Activated B cell treated with CpG ODN at 0.5 μM for 24 hours (primary cell): Measurements from ENCODE around the gene IFNL1. TPM values are rescaled to one million over a fixed set of nuclear protein-coding genes. Genes with fewer than 3 reads are reported as not detected.

Source experiments
- ATAC-seq: fragments of 200-7000 bp; cut with Tn5 transposase; one replicate; pipeline ENCODE4 v1.10.0; 2021; ENCODE audit warnings: low read depth, mild to moderate bottlenecking, moderate library complexity
- CTCF ChIA-PET: fragments of 350-600 bp; sonication (Branson Sonifier 250); formaldehyde crosslinking; loops from one replicate; lab custom pipeline; 2021; ENCODE audit warnings: antibody characterized with exemption; lab: Charles Lee
- POLR2A ChIA-PET: fragments of 350-600 bp; sonication (Branson Sonifier 250); formaldehyde crosslinking; loops from one replicate; lab custom pipeline; 2021; ENCODE audit warnings: antibody characterized with exemption; lab: Charles Lee
- DNase-seq: peaks from one replicate; pipeline ENCODE4 v3.0.0; 2022
- H3K27ac Mint-ChIP-seq: one replicate; pipeline ENCODE4 v1.8.0; 2020; ENCODE audit warnings: mixed read lengths
- H3K27me3 Mint-ChIP-seq: one replicate; pipeline ENCODE4 v1.8.0; 2021; ENCODE audit warnings: mixed read lengths
- H3K36me3 Mint-ChIP-seq: one replicate; pipeline ENCODE4 v1.8.0; 2021; ENCODE audit warnings: low read depth, mixed read lengths
- H3K4me1 Mint-ChIP-seq: one replicate; pipeline ENCODE4 v1.8.0; 2021; ENCODE audit warnings: mixed read lengths
- H3K4me3 Mint-ChIP-seq: one replicate; pipeline ENCODE4 v1.8.0; 2020; ENCODE audit warnings: mild to moderate bottlenecking, mixed read lengths
- H3K9me3 Mint-ChIP-seq: one replicate; pipeline ENCODE4 v1.8.0; 2020; ENCODE audit warnings: mixed read lengths
- intact Hi-C: fragments of 100-400 bp; cut with micrococcal nuclease; formaldehyde crosslinking; loops from one replicate; pipeline ENCODE4 v1.15.1; 2024
- total RNA-seq: library from RNA; stranded (reverse); gene quantifications from 2 replicates; pipeline ENCODE4 v1.2.3, GENCODE V29; 2022
- TF ChIP-seq, protein P1 (sequence below): fragments of 200-600 bp; IDR thresholded peaks from one replicate; pipeline ENCODE4 v1.8.0; 2022; ENCODE audit warnings: antibody characterized with exemption, mild to moderate bottlenecking

IFNL1 gene
- not detected in 2 replicates for total RNA-seq

DNA sequence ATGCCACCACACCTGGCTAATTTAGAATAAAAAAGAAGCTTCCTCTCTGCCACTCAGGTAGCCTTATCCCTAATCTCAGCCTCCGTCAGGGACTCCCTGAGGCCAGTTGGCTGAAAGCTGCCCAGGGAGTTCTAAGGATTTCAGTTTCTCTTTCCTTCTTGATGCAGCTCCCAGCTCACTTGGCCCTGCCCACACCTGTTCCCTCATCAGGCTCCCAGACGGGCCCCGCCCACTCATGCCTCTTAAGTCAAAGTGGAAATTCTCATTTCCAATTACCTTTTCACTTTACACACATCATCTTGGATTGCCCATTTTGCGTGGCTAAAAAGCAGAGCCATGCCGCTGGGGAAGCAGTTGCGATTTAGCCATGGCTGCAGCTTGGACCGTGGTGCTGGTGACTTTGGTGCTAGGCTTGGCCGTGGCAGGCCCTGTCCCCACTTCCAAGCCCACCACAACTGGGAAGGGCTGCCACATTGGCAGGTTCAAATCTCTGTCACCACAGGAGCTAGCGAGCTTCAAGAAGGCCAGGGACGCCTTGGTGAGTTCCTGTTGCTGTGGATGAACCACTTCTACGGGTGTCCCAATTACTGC lies at the start of gene IFNL1:
TSS of gene IFNL1 (plus strand) at position 353 of the 591 bp plus-strand sequence. CDS start at position 368, 15 bp downstream.
- H3K4me3 Mint-ChIP-seq, result no peak within 1 kb of the TSS
- ATAC-seq (no peak), DNase-seq (no peak)
- POLR2A ChIA-PET, result no interaction called here
- no peak within 1 kb of the TSS for H3K27ac Mint-ChIP-seq
- CTCF ChIA-PET, result no interaction called here
- peaks cover 20% of the 10 kb centered on the region for H3K27me3 Mint-ChIP-seq
- TF ChIP-seq, protein P1, sequence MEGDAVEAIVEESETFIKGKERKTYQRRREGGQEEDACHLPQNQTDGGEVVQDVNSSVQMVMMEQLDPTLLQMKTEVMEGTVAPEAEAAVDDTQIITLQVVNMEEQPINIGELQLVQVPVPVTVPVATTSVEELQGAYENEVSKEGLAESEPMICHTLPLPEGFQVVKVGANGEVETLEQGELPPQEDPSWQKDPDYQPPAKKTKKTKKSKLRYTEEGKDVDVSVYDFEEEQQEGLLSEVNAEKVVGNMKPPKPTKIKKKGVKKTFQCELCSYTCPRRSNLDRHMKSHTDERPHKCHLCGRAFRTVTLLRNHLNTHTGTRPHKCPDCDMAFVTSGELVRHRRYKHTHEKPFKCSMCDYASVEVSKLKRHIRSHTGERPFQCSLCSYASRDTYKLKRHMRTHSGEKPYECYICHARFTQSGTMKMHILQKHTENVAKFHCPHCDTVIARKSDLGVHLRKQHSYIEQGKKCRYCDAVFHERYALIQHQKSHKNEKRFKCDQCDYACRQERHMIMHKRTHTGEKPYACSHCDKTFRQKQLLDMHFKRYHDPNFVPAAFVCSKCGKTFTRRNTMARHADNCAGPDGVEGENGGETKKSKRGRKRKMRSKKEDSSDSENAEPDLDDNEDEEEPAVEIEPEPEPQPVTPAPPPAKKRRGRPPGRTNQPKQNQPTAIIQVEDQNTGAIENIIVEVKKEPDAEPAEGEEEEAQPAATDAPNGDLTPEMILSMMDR, result no peak
- intact Hi-C loops, result no loop called here
- no peaks in the 10 kb centered on the region for H3K4me1 Mint-ChIP-seq
- no peaks in the 10 kb centered on the region for H3K36me3 Mint-ChIP-seq
- H3K9me3 Mint-ChIP-seq, result no peaks in the 10 kb centered on the region

DNA sequence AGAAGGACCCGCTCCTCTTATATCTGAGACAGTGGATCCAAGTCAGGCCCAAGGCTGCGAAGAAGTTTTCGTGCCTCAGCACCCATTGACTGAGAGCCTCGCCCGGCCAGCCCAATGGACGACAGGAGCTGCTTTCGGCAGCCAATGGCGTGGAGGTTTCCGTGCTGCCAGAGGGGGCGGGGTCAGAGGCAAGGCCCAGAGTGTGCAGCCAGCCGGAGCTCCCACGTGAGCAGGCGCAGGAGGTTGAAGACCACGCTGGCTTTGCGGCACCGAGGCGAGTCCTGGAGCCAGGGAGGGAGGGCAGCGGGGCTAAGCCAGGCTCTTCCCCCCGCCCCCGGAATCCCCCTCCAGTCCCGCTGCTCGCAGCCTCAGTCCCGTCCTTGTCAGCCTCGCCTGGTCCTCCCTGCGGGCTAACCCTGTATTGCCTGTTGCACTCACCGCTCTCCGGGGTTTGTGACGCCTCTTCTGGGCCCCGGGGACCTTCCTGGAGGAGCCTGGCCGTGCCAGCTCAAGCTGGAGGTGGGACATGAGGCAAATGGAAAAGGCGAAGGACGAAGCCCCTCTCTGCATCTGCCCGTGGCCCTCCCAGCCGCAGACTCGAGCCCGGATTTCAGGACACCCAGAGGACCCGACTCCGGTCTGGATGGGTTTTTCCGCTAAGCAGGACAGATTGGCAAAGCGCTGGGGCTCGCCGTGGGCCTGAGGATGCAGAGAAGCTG lies 49.1 kb upstream of the IFNL1 start:
- TF ChIP-seq, protein P1, result no peak
- H3K36me3 Mint-ChIP-seq, result no peaks in the 10 kb centered on the region
- no peaks in the 10 kb centered on the region for H3K4me1 Mint-ChIP-seq
- DNase-seq, result no peak
- H3K4me3 Mint-ChIP-seq, result no peak overlapping the region
- intact Hi-C loops, result no loop called here
- CTCF ChIA-PET, result no interaction called here
- no peak overlapping the region for H3K27ac Mint-ChIP-seq
- H3K9me3 Mint-ChIP-seq, result no peaks in the 10 kb centered on the region
- peaks cover 8% of the 10 kb centered on the region for H3K27me3 Mint-ChIP-seq
- ATAC-seq, result no peak
- POLR2A ChIA-PET, result no interaction called here

DNA sequence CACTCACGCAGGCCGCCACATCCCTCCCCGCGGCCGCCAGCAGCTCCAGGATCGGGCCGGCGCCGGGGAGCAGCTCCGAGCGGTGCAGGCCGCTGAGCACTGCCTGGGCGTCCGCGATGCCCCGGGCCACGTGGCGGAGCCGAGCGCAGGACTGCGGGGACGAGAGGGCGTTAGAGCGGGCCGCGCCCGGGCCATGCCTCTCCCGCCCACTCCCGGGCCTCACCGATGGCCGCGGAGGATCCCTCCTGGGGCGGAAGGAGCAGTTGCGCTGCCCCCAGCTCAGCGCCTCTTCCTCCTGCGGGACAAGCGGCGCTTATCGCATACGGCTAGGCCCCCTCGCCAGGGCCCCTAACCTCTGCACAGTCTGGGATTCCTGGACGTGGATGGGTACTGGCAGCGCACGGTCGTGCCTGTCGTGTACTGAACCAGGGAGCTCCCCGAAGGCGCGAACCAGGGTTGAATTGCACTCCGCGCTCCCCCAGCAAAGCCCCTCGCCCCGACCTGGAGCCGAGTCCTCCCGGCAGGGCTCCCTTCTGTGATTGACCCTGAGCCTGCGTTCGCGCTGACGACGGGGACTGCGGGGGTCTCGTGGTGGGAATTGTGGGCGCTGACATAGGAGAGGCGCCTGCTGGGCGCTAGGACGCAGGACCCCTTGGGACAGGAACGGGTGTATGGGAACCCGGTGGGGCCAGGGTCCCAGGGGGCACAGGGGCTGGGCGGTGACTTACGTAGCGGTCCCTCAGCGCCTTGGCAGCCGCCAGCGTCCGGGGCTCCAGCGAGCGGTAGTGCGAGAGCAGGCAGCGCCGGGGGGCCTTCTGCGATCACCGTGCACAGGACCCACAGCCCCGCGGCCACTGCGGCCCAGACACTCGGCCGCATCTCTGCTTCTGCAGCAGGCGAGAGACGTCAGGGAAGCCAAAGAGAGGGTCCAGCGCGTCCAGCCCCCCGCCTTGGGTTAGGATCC lies 48.2 kb upstream of the IFNL1 start:
- ATAC-seq (no peak), DNase-seq (no peak)
- CTCF ChIA-PET, result no interaction called here
- Mint-ChIP-seq H3K27me3 (peaks cover 8% of the 10 kb centered on the region), H3K36me3 (no peaks in the 10 kb centered on the region), H3K4me1 (no peaks in the 10 kb centered on the region), H3K27ac (no peak overlapping the region), H3K9me3 (no peaks in the 10 kb centered on the region), H3K4me3 (no peak overlapping the region)
- TF ChIP-seq, protein P1, result no peak
- POLR2A ChIA-PET, result no interaction called here
- intact Hi-C loops, result no loop called here

DNA sequence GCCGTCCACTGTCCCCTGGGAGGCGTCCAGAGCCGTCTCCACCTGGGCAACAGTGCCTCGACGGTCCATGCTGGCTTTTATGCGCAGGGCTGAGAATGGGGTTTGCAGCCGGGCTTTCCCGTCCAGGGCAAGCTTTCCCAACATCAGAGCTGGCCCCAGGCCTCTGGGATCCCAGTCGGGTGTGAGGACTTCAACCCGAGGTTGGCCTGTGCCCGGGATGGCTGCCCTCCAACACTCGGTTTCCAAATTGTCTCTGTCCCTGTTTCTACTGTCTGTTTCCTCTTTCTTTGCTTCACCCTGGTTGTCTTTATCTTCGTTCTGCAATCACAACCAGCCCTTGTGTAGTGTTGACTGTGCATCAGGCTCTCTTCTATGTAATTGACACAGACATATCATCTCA lies 47.4 kb upstream of the IFNL1 start, which contains the start of gene IFNL4:
TSS of gene IFNL4 (minus strand) at position 51 of the 400 bp plus-strand sequence.
- DNase-seq (no peak), ATAC-seq (no peak)
- Mint-ChIP-seq H3K9me3 (no peaks in the 10 kb centered on the region), H3K36me3 (no peaks in the 10 kb centered on the region), H3K27me3 (peaks cover 7% of the 10 kb centered on the region), H3K27ac (no peak within 1 kb of the TSS), H3K4me3 (no peak within 1 kb of the TSS), H3K4me1 (no peaks in the 10 kb centered on the region)
- ChIA-PET CTCF (no interaction called here), POLR2A (no interaction called here)
- TF ChIP-seq, protein P1, result no peak
- intact Hi-C loops, result no loop called here
